ENCODE results near the gene CDH12.
"Not testable (repeated sequence)": the region's sequence is repeated elsewhere in the genome, so short reads cannot be mapped to it uniquely, and the experiment has no call there.

GRCh38 chr5:22607498-22607897, 245.6 kb downstream of the CDH12 start:
- not testable (repeated sequence) for TF ChIP-seq POLR2A, CTCF, POLR2AphosphoS5, EP300 (IDR thresholded peaks at IDR 0.05)

Measured in gastroesophageal sphincter (tissue), 3 donors.